H9 (cell line): ENCODE results near the gene CYP26A1. TPM values are rescaled to one million over a fixed set of nuclear protein-coding genes. Genes with fewer than 3 reads are reported as not detected.
A peak's percentile ranks its signal among the peaks of the same experiment; 100 is the strongest.

Experiments
- DNase-seq: peaks from one replicate; pipeline ENCODE4 v3.0.0-alpha.2; 2017
- H2AFZ ChIP-seq: one replicate; pipeline ENCODE4 v1.6.1; 2013; ENCODE audit warnings: mild to moderate bottlenecking, low read length, control low read depth, moderate library complexity
- H2AK5ac ChIP-seq: 2 replicates; pipeline ENCODE4 v1.6.1; 2013; ENCODE audit warnings: low read length, control low read depth, mixed read lengths; ENCODE audit not compliant: insufficient read length
- H2BK120ac ChIP-seq: one replicate; pipeline ENCODE4 v1.6.1; 2013; ENCODE audit warnings: low read depth, mild to moderate bottlenecking, low read length, control low read depth, inconsistent platforms; ENCODE audit not compliant: poor library complexity, severe bottlenecking
- H2BK12ac ChIP-seq: 2 replicates; pipeline ENCODE4 v1.6.1; 2013; ENCODE audit warnings: low read length, control low read depth, mixed read lengths, low read depth; ENCODE audit not compliant: insufficient read length
- H2BK15ac ChIP-seq: 2 replicates; pipeline ENCODE4 v1.6.1; 2013; ENCODE audit warnings: low read depth, low read length, control low read depth
- H2BK20ac ChIP-seq: one replicate; pipeline ENCODE4 v1.6.1; 2013; ENCODE audit warnings: low read depth, mild to moderate bottlenecking, low read length, control low read depth, inconsistent platforms; ENCODE audit not compliant: poor library complexity, severe bottlenecking
- H2BK5ac ChIP-seq: 2 replicates; pipeline ENCODE4 v1.6.1; 2013; ENCODE audit warnings: low read length, control low read depth, mixed read lengths; ENCODE audit not compliant: insufficient read length
- H3K14ac ChIP-seq: 2 replicates; pipeline ENCODE4 v1.6.1; 2013; ENCODE audit warnings: low read length, control low read depth; ENCODE audit not compliant: insufficient read depth
- H3K18ac ChIP-seq: 2 replicates; pipeline ENCODE4 v1.6.1; 2013; ENCODE audit warnings: low read depth, mild to moderate bottlenecking, mixed read lengths, low read length, control low read depth; ENCODE audit not compliant: insufficient read length
- H3K23ac ChIP-seq: 2 replicates; pipeline ENCODE4 v1.6.1; 2013; ENCODE audit warnings: low read length, control low read depth, mixed read lengths, low read depth; ENCODE audit not compliant: insufficient read length
- H3K23me2 ChIP-seq: 2 replicates; pipeline ENCODE4 v1.6.1; 2013; ENCODE audit warnings: low read depth, mild to moderate bottlenecking, mixed read lengths, low read length, control low read depth; ENCODE audit not compliant: insufficient read length, poor library complexity, severe bottlenecking
- H3K27ac ChIP-seq: 2 replicates; pipeline ENCODE4 v1.5.1; 2013; ENCODE audit warnings: low read length, control low read depth, mixed read lengths, low read depth; ENCODE audit not compliant: insufficient read length
- H3K27me3 ChIP-seq: 2 replicates; pipeline ENCODE4 v1.6.1; 2013; ENCODE audit warnings: low read length, control low read depth, inconsistent platforms; ENCODE audit not compliant: insufficient read depth
- H3K4ac ChIP-seq: 2 replicates; pipeline ENCODE4 v1.6.1; 2013; ENCODE audit warnings: low read depth, mild to moderate bottlenecking, control low read depth, inconsistent platforms, low read length, moderate library complexity
- H3K4me1 ChIP-seq: 2 replicates; pipeline ENCODE4 v1.6.1; 2013; ENCODE audit warnings: low read length, control low read depth, inconsistent platforms; ENCODE audit not compliant: insufficient read depth
- H3K4me2 ChIP-seq: 2 replicates; pipeline ENCODE4 v1.6.1; 2013; ENCODE audit warnings: low read length, control low read depth, mixed read lengths; ENCODE audit not compliant: insufficient read length, insufficient read depth
- H3K56ac ChIP-seq: 2 replicates; pipeline ENCODE4 v1.6.1; 2013; ENCODE audit warnings: low read depth, mild to moderate bottlenecking, mixed read lengths, low read length, control low read depth; ENCODE audit not compliant: insufficient read length
- H3K79me1 ChIP-seq: 2 replicates; pipeline ENCODE4 v1.6.1; 2013; ENCODE audit warnings: low read depth, mild to moderate bottlenecking, moderate library complexity, low read length, control low read depth, inconsistent platforms; ENCODE audit not compliant: insufficient read depth, poor library complexity, severe bottlenecking
- H3K79me2 ChIP-seq: 2 replicates; pipeline ENCODE4 v1.6.1; 2013; ENCODE audit warnings: low read length, control low read depth, inconsistent platforms; ENCODE audit not compliant: insufficient read depth
- H3K9ac ChIP-seq: 2 replicates; pipeline ENCODE4 v1.6.1; 2013; ENCODE audit warnings: low read length, control low read depth, mixed read lengths; ENCODE audit not compliant: insufficient read length; ENCODE audit errors: extremely low read depth
- H3K9me3 ChIP-seq: one replicate; pipeline ENCODE4 v1.6.1; 2013; ENCODE audit warnings: low read depth, low read length, inconsistent platforms; ENCODE audit not compliant: control insufficient read depth
- H3T11ph ChIP-seq: one replicate; pipeline ENCODE4 v1.6.1; 2013; ENCODE audit warnings: mild to moderate bottlenecking, low read length, control low read depth, inconsistent platforms
- H4K20me1 ChIP-seq: one replicate; pipeline ENCODE4 v1.6.1; 2013; ENCODE audit not compliant: control insufficient read depth, insufficient read length, insufficient read depth
- H4K5ac ChIP-seq: 2 replicates; pipeline ENCODE4 v1.6.1; 2013; ENCODE audit warnings: low read depth, mild to moderate bottlenecking, mixed read lengths, low read length, control low read depth; ENCODE audit not compliant: insufficient read length
- H4K8ac ChIP-seq: replicated peaks from 2 replicates; pipeline ENCODE4 v1.6.1; 2013; ENCODE audit warnings: low read length, control low read depth, mixed read lengths, low read depth; ENCODE audit not compliant: insufficient read length
- H4K91ac ChIP-seq: 2 replicates; pipeline ENCODE4 v1.6.1; 2013; ENCODE audit warnings: low read depth, mild to moderate bottlenecking, moderate library complexity, mixed read lengths, low read length, control low read depth; ENCODE audit not compliant: insufficient read length
- H3K27ac Mint-ChIP-seq, 3 experiments: 2 replicates in 2 of 3; 3 replicates in 1 of 3; pipeline ENCODE4 v1.8.0; 2020 to 2021; ENCODE audit warnings: mixed read lengths in 3 of 3, mild to moderate bottlenecking in 1 of 3, moderate library complexity in 1 of 3
- H3K27me3 Mint-ChIP-seq: 2 replicates; pipeline ENCODE4 v1.8.0; 2021; ENCODE audit warnings: low read depth, mild to moderate bottlenecking, moderate library complexity, mixed read lengths
- H3K36me3 Mint-ChIP-seq, 3 experiments: 2 replicates in 2 of 3; 3 replicates in 1 of 3; pipeline ENCODE4 v1.8.0; 2020 to 2021; ENCODE audit warnings: low read depth in 3 of 3, mixed read lengths in 3 of 3; ENCODE audit not compliant: insufficient read depth in 1 of 3
- H3K4me1 Mint-ChIP-seq, 2 experiments: 2 replicates each; pipeline ENCODE4 v1.8.0; 2020; ENCODE audit warnings: mixed read lengths in 2 of 2
- H3K4me3 Mint-ChIP-seq, 2 experiments: 2 replicates in 1 of 2; 3 replicates in 1 of 2; pipeline ENCODE4 v1.8.0; 2020 to 2021; ENCODE audit warnings: mild to moderate bottlenecking in 2 of 2, mixed read lengths in 2 of 2, moderate library complexity in 1 of 2
- H3K9me3 Mint-ChIP-seq, 2 experiments: 2 replicates in 1 of 2; 3 replicates in 1 of 2; pipeline ENCODE4 v1.8.0; 2020; ENCODE audit warnings: mild to moderate bottlenecking in 2 of 2, mixed read lengths in 2 of 2, moderate library complexity in 1 of 2
- CTCF ChIP-seq: fragments of 200-600 bp; sonication (generic); conservative IDR thresholded peaks from 3 replicates; pipeline ENCODE4 v1.8.0; 2021; ENCODE audit warnings: antibody characterized with exemption, mild to moderate bottlenecking
- WGBS: extraction: QIAGEN DNeasy Blood & Tissue Kit; methylation state at CpG from one replicate; pipeline ENCODE4 v1.1.7; 2013; ENCODE audit warnings: missing lambda C conversion rate, low lambda C conversion rate, mixed read lengths; ENCODE audit not compliant: insufficient read length; ENCODE audit errors: extremely low coverage; 5-methylcytosine and 5-hydroxymethylcytosine counted together
- total RNA-seq: library from RNA; stranded (reverse); gene quantifications from 2 replicates; pipeline ENCODE4 v1.2.1, GENCODE V29; 2021

The CYP26A1 gene
- total RNA-seq, 1 experiment from 2014 or later, result 72.1 TPM

- no peak overlapping the region for H3K4me3 Mint-ChIP-seq
- peaks cover 14% of the 10 kb centered on the region for H3K27me3 Mint-ChIP-seq
- no peak for TF ChIP-seq CTCF
Observed at GRCh38 chr10:93081318-93081717, 7.6 kb downstream of the CYP26A1 start.

More at GRCh38 chr10:93081318-93081717, 7.6 kb downstream of the CYP26A1 start:
- H4K5ac ChIP-seq, result no peak overlapping the region
- H3K27me3 ChIP-seq, result peaks cover 3% of the 10 kb centered on the region; the same call in 1 of the 2 replicates
- H3K79me1 ChIP-seq, result no peaks in the 10 kb centered on the region
- no peak overlapping the region for H2BK12ac ChIP-seq
- H3T11ph ChIP-seq, result no peak overlapping the region
- Mint-ChIP-seq H3K9me3 (no peaks in the 10 kb centered on the region), H3K36me3 (peaks cover 0 to 19% (median 13%) of the 10 kb centered on the region in 3 experiments; a peak in 4 of 7 replicates), H3K27ac (no peak overlapping the region), H3K4me1 (peaks cover 24 to 28% of the 10 kb centered on the region in 2 experiments)
- H3K79me2 ChIP-seq, result no peaks in the 10 kb centered on the region
- H2BK15ac ChIP-seq, result no peak overlapping the region
- no peak overlapping the region for H3K23ac ChIP-seq
- no peak overlapping the region for H2BK120ac ChIP-seq
- H3K4me2 ChIP-seq, result no peak overlapping the region
- no peaks in the 10 kb centered on the region for H3K9me3 ChIP-seq
- no peak overlapping the region for H2BK5ac ChIP-seq
- H3K4ac ChIP-seq, result no peak overlapping the region
- H3K27ac ChIP-seq, result no peak overlapping the region
- no peak overlapping the region for H4K8ac ChIP-seq
- no peak overlapping the region for H2AK5ac ChIP-seq
- H3K4me1 ChIP-seq, result no peaks in the 10 kb centered on the region
- WGBS, result no CpG with 5 or more reads among the region's 3 CpGs
- no peak overlapping the region for H3K56ac ChIP-seq
- no peak overlapping the region for H3K14ac ChIP-seq
- H4K20me1 ChIP-seq, result no peaks in the 10 kb centered on the region
- no peaks in the 10 kb centered on the region for H3K23me2 ChIP-seq
- H2BK20ac ChIP-seq, result no peak overlapping the region
- H4K91ac ChIP-seq, result no peak overlapping the region
- no peak overlapping the region for H2AFZ ChIP-seq
- H3K18ac ChIP-seq, result no peak overlapping the region
- H3K9ac ChIP-seq, result no peak overlapping the region
- DNase-seq, result peak; percentile 18
